GM19239 (cell line): ENCODE data around the gene LUC7L3.
"Not testable (repeated sequence)": the region's sequence is repeated elsewhere in the genome, so short reads cannot be mapped to it uniquely, and the experiment has no call there.

ENCODE experiments used
- DNase-seq: peaks from one replicate; pipeline ENCODE4 v3.0.0; 2011; ENCODE audit warnings: low spot score; ENCODE audit not compliant: insufficient read length
- FAIRE-seq: peaks from 2 replicates; lab custom pipeline; 2011; peaks lifted over from hg19 to GRCh38; lab: Jason Lieb, UNC

The LUC7L3 gene

GRCh38 chr17:50708050-50709000, 11.1 kb upstream of the LUC7L3 start:
- FAIRE-seq (peak; percentile 65), DNase-seq (no peak)

DNA sequence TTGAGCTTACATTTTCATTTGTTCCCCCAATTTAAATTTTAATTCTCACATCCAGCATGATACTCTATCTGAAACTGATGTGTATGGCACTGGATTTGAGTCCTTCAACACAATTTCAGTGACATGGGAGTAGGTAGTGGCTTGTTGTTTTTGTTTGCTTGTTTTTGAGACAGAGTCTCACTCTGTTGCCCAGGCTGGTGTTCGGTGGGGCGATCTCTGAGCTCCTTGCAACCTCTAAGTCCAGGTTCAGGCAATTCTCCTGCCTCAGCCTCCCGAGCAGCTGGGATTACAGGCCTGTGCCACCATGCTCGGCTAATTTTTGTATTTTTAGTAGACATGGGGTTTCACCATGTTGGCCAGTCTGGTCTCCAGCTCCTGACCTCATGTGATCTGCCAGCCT, 10.3 kb upstream of the LUC7L3 start:
- not testable (repeated sequence) for DNase-seq, FAIRE-seq

DNA sequence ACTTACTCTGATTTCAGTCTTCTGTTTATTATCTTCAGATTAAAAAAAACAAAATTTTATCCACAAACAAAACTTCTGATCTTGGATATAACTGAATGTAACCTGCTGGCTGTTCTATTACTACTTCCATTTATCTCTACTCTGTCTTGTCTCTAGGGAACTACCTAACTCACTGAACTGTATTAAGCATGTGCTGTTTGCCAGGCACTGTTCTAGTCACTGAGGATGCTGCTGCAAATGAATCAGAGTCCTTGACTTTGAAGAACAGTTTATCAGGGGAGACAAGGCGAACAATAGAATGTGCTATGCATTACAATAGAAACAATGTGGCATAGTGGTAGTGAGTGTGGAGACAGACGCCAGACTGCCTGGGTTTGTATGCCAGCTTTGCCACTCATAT, 9.4 kb upstream of the LUC7L3 start:
- no peak for FAIRE-seq
- DNase-seq: no peak

DNA sequence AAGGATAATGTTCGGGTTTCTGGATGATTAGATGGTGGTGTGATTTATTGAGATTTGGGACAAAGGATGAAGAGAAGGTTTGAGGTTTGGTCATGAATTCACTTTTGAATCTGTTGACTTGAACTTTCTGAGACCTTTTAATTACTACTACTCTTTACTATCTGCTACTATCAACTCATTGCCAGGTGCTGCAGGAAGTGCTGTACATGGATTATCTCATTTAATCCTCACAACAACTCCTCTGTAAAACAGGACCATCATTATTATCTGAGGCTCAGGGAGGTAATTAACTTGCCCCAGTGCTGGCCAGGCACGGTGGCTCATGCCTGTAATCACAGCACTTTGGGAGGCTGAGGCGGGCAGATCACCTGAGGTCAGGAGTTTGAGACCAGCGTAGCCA, 8.8 kb upstream of the LUC7L3 start:
- DNase-seq: no peak
- FAIRE-seq: no peak

DNA sequence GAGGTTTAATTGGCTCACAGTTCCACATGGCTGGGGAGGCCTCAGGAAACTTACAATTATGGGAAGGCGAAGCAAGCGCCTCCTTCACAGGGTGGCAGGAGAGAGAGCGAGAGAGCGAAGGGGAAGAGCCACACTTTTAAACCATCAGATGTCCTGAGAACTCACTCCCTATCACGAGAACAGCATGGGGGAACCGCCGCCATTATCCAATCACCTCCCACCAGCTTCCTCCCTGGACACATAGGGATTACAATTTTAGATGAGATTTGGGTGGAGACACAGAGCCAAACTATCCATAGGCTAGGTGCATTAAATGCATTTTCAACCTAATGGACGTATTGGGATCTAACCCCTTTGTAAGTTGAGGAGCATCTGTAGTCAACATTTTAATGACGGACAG, 6.8 kb upstream of the LUC7L3 start:
- FAIRE-seq (no peak), DNase-seq (no peak)

DNA sequence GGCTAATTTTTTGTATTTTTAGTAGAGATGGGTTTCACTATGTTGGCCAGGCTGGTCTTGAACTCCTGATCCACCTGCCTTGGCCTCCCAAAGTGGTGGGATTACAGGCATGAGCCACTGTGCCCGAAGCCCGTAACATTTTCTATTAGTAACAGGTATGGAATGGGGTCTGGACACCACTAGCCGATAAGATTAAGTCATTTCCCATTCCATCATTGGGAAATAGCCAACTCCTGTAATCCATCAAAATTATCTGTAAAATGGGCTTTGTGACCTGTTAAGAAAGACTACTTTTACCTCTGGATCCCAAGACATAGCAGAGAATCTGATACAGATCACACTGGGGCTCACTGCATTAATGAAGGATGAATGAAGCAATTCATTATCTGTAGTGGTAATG, 3.9 kb upstream of the LUC7L3 start:
- DNase-seq (no peak), FAIRE-seq (no peak)

GRCh38 chr17:50719924-50720794, 756 bp downstream of the LUC7L3 start:
- DNase-seq: no peak

GRCh38 chr17:50721194-50722010, 2.0 kb downstream of the LUC7L3 start:
- DNase-seq: no peak
- no peak for FAIRE-seq

More at GRCh38 chr17:50719924-50720794, 756 bp downstream of the LUC7L3 start:
- no peak for FAIRE-seq

GRCh38 chr17:50722746-50723145, 3.3 kb downstream of the LUC7L3 start:
- DNase-seq: no peak
- no peak for FAIRE-seq

DNA sequence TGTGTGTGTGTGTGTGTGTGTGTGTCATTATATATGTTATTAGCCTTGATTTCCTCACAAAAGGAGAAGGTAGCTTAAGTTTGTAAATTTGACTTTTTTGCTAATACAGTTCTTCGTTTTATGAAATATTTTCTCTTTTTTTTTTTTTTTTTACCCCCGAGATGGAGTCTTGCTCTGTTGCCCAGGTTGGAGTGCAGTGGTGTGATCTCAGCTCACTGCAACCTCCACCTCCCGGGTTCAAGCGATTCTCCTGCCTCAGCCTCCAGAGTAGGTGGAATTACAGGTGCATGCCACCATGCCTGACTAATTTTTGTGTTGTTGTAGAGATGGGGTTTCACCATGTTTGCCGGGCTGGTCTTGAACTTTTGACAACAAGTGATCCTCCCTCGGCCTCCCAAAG, 5.2 kb downstream of the LUC7L3 start:
- FAIRE-seq, DNase-seq: not testable (repeated sequence)

- no peak for DNase-seq
- FAIRE-seq: no peak
Measured at GRCh38 chr17:50725769-50726655, 6.6 kb downstream of the LUC7L3 start.

- no peak for DNase-seq
- FAIRE-seq: no peak
Measured at GRCh38 chr17:50728112-50728429, 8.7 kb downstream of the LUC7L3 start.

GRCh38 chr17:50728881-50729765, 9.7 kb downstream of the LUC7L3 start:
- DNase-seq (no peak), FAIRE-seq (no peak)

DNA sequence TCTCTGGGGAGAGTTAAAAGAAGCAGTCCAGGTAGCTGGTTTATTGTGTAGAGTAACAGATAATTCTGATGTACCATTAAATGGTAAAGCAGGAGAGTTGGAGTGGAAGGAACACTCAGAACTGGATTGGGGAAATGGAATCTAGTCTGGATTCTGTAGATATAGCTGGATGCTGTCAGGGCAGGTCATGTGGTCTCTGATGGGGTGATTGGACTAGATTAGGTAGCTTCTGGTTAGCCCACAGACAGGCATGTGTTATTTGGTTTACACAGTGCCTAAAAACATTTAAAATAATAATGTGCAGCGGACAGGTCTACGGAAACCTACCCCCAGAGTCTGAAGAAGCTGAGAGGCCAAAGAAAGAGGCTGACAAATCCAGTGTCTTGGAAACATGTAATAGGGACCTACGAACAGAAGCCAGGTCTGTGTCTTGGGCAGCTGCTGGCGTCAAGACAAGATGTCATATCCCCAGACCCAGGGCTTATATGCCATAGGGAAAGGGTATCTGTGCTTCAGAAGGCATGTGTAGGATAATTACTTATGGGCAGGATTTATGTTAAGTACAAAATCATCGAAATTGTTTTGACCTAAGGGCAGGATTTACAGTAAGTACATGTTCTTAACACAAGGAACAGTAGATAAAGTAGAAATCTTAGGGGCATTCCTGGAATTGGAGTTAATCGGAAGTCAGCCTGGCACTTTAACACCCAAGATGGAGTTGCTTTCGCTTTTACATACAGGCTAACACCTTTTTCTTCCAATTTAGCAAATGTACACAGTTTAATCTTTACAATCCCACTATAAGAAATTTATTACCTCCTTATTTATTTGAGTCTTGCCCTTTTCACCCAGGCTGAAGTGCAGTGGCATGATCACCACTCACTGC, 12.4 kb downstream of the LUC7L3 start:
- DNase-seq (no peak), FAIRE-seq (no peak)

DNA sequence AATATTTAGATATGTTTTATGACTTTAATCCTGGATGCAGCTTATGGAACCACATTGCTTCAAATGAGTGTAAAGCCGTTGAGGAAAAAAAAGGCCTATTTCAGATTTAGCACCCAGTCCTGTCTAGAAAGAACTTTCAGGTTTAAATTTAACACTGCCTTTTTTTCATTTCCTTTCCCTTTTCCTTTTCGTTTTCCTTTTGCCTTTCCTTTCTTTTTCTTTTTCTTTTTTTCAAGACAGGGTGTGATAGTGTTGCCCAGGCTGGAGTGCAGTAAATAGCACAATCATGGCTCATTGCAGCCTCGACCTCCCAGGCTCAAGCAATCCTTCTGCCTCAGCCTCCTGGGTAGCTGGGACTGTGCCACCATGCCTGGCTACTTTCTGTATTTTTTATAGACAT, 15.9 kb downstream of the LUC7L3 start:
- DNase-seq (no peak), FAIRE-seq (no peak)

- no peak for FAIRE-seq
Measured at GRCh38 chr17:50737118-50737698, 17.8 kb downstream of the LUC7L3 start.

DNA sequence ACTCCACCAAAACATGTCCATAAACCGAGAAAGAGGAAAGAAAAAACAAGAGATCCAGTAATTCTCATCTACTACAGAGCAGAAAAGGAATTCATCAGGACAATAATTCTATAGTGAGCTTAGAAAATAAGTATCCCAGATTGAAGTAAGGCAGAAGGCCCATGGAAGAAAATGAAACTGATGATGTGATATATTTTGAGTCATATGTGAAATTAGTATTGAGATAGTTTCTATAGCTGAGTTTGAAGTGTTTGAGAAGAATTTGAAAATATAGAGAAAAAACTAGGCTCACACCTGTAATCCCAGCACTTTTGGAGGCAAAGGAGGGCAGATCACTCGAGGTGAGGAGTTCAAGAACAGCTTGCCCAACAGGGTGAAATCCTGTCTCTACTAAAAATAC, 19.7 kb downstream of the LUC7L3 start:
- no peak for FAIRE-seq
- no peak for DNase-seq

More at GRCh38 chr17:50737118-50737698, 17.8 kb downstream of the LUC7L3 start:
- no peak for DNase-seq
